Activated T-cell treated with anti-CD3 and anti-CD28 coated beads, Interleukin-2, amount 50 U/mL, for 72 hours (primary cell): ENCODE results near the gene TAS1R2. TPM values are rescaled to one million over a fixed set of nuclear protein-coding genes. Genes with fewer than 3 reads are reported as not detected.

Source experiments
- ATAC-seq, 2 donors: fragments of 150-1000 bp; cut with Tn5 transposase; replicated peaks in 1 of 2; 2 replicates each; pipeline ENCODE4 v1.10.0; 2021; ENCODE audit warnings: moderate library complexity in 2 of 2, mild to moderate bottlenecking in 1 of 2
- DNase-seq, 2 donors: peaks; one replicate each; pipeline ENCODE4 v3.0.0; 2021 to 2022; ENCODE audit warnings: mixed read lengths in 1 of 2
- H3K27ac Mint-ChIP-seq: one replicate; pipeline ENCODE4 v1.8.0; 2022; ENCODE audit warnings: mild to moderate bottlenecking, moderate library complexity, mixed read lengths
- H3K27me3 Mint-ChIP-seq: one replicate; pipeline ENCODE4 v1.8.0; 2022; ENCODE audit warnings: low read depth, mixed read lengths
- H3K36me3 Mint-ChIP-seq, 2 donors: one replicate each; pipeline ENCODE4 v1.8.0; 2022; ENCODE audit warnings: mixed read lengths in 2 of 2, mild to moderate bottlenecking in 1 of 2; ENCODE audit not compliant: insufficient read depth in 2 of 2
- H3K4me1 Mint-ChIP-seq: one replicate; pipeline ENCODE4 v1.8.0; 2022; ENCODE audit warnings: low read depth, mixed read lengths
- H3K4me3 Mint-ChIP-seq, 2 donors: one replicate each; pipeline ENCODE4 v1.8.0; 2022; ENCODE audit warnings: mild to moderate bottlenecking in 2 of 2, mixed read lengths in 2 of 2, moderate library complexity in 2 of 2
- H3K9me3 Mint-ChIP-seq, 2 donors: one replicate each; pipeline ENCODE4 v1.8.0; 2022; ENCODE audit warnings: mixed read lengths in 2 of 2
- total RNA-seq, 2 donors: library from RNA; stranded (reverse); gene quantifications; one replicate each; pipeline ENCODE4 v1.2.3, GENCODE V29; 2022

The TAS1R2 gene
- total RNA-seq, result not detected

DNA sequence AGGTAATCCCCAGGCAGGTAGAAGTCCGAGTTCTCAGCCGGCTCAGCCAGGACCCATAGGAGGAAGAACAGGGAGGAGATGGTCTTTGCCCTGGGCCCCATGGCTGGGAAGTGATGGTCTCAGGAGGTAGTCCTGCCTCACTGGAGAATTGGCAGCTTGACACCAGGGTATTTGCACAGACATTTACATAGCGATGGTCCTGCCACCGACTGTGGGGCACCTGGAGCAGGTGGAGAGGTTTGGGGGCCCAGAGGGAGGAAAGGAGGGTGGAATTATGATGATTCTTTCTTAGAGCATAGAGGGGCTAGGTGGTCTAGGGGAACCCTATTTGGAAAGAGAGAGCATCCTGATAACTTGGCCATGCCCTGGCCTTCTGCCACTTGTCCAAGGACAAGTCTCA, at the start of gene TAS1R2:
TSS of gene TAS1R2 (minus strand) at position 101 of the 400 bp plus-strand sequence. CDS start at position 101, 0 bp downstream.
- Mint-ChIP-seq H3K36me3 (no peaks in the 10 kb centered on the region), H3K27ac (no peak within 1 kb of the TSS), H3K4me1 (no peaks in the 10 kb centered on the region), H3K4me3 (no peak within 1 kb of the TSS), H3K27me3 (peaks cover 10% of the 10 kb centered on the region), H3K9me3 (no peaks in the 10 kb centered on the region)
- DNase-seq (no peak), ATAC-seq (no peak)

DNA sequence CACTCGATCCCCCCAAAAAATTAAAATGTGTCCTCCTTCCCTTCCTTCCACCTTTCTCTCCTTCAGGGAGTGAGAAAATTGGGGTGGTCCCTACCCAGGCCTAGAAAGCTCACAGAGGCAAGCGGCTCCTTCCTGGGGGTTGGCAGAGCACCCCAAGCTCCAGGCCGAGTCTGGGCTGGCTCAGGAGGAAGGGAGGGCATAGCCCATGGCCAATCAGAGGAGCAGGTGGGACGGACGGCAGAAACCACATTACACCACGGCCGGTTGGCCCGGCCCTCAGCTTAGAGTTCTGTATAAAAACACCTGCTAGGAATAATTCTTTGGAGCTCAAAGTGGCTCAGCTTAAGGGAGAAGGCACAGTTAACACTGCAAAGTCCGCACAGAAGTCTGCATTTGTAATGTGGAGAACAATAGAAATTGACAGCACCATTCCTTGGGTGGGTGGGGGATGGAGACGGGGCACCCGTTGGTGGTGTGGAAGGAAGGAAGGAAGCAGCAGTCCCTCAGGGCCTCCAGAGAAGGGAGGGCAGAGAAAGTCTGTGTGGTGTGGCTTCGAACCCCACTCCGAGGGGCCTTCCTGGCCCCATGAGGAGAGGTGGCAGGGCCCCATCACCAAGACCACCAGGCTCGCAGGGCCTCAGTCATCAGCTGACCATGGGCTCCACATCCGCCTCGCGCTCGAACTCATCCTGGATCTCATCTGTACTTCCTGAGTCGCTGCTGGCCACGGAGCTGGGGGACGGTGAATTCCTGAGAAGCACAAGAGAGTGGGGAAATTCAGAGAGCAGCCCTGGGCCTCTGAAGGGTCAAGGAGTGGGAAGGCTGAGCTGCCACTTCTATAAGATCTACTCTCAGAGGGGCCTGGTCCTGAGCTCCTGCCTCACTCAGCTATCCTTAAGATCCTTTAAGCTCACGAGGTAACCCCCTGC, 48.7 kb upstream of the TAS1R2 start:
- Mint-ChIP-seq H3K4me1 (peaks cover 48% of the 10 kb centered on the region), H3K9me3 (peaks cover 0 to 3% of the 10 kb centered on the region in 2 donors), H3K27ac (no peak overlapping the region), H3K27me3 (no peaks in the 10 kb centered on the region), H3K36me3 (peaks cover 24 to 46% of the 10 kb centered on the region in 2 donors), H3K4me3 (no peak overlapping the region)
- ATAC-seq (no peak), DNase-seq (no peak)

GRCh38 chr1:18907021-18907916, 47.8 kb upstream of the TAS1R2 start:
- Mint-ChIP-seq H3K4me1 (peaks cover 49% of the 10 kb centered on the region), H3K9me3 (peaks cover 0 to 3% of the 10 kb centered on the region in 2 donors), H3K4me3 (no peak overlapping the region), H3K27ac (peak overlapping the region; percentile 70), H3K36me3 (peaks cover 24 to 39% of the 10 kb centered on the region in 2 donors), H3K27me3 (no peaks in the 10 kb centered on the region)
- no peak for ATAC-seq
- peak; percentile 43 to 68 for DNase-seq

DNA sequence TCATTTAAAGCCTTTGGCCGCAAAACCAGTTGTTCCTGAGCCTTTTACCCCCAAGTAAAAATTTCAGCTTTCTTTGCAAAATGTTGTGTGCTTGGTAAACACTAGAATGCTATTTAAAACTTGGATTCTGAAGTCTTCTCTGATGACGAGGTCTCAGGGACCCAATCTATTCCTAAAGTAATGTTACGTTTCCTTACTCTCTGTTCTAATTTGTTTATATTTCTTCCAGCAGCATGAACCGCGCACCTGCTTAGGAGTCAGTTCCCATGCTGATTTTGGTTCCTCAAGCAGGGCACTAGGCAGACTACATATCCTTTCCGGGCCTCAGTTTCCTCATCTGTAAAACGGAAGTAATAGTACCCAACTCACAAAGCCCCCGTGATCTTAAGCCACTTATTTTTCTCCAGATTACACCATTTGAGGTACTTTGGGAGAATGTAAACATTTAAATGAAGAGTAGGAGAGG, 43.9 kb upstream of the TAS1R2 start:
- H3K4me1 Mint-ChIP-seq, result peaks cover 54% of the 10 kb centered on the region
- peak overlapping the region; percentile 90 to 92 for H3K4me3 Mint-ChIP-seq
- H3K36me3 Mint-ChIP-seq, result peaks cover 2 to 10% of the 10 kb centered on the region in 2 donors
- ATAC-seq, result no peak
- H3K27ac Mint-ChIP-seq, result peak overlapping the region; percentile 87
- H3K27me3 Mint-ChIP-seq, result no peaks in the 10 kb centered on the region
- no peaks in the 10 kb centered on the region for H3K9me3 Mint-ChIP-seq
- no peak for DNase-seq

DNA sequence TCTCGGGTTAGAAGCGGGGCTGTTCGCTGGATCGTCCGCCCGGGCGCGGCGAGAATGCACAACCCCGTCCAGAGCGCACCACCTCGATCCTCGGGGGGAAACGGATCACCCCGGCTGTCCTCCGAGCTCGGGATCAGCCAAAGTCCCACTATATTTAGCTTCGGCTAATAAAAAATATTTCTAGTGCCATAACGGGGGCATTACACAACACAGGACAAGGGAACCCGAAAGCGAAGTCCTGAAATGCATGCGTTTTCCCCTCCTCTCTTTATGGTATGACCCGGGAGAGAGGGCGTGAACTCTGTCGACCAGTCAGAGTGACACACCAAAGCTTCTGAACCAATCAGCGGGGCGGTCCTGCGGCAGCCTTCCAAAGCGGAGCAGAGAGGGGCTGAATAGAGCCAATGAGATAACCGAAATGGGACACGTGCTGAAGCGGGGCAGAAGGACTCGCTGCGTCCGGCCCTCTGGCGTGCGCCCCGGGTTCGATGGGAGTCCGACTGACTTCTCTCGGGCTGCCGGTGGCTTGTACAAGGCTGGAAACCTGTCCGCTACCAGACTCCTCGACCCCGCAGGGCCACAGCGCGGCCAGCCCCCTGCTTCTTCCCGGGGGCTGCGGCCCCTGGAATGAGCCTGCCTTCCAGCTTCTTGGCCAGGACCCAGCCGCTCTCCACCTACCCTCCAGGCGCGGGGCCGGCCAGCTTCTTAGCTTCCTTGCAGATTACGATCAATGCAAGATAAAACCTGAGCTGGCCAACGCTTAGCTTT, 43.2 kb upstream of the TAS1R2 start, which contains the start of gene ALDH4A1:
TSS of gene ALDH4A1 (minus strand) at position 33 of the 768 bp plus-strand sequence. CDS start at position 1, 32 bp downstream.
- DNase-seq (peak; percentile 91 to 96), ATAC-seq (peak; percentile 98)
- H3K36me3 Mint-ChIP-seq, result peaks cover 2 to 4% of the 10 kb centered on the region in 2 donors
- no peaks in the 10 kb centered on the region for H3K9me3 Mint-ChIP-seq
- H3K27me3 Mint-ChIP-seq, result no peaks in the 10 kb centered on the region
- peak within 1 kb of the TSS; percentile 90 to 92 for H3K4me3 Mint-ChIP-seq
- peak within 1 kb of the TSS; percentile 98 for H3K27ac Mint-ChIP-seq
- H3K4me1 Mint-ChIP-seq, result peaks cover 49% of the 10 kb centered on the region

GRCh38 chr1:18901952-18902522, 42.6 kb upstream of the TAS1R2 start:
- ATAC-seq, result no peak
- no peak for DNase-seq
- Mint-ChIP-seq H3K9me3 (no peaks in the 10 kb centered on the region), H3K27me3 (no peaks in the 10 kb centered on the region), H3K36me3 (no peaks in the 10 kb centered on the region), H3K4me3 (peak overlapping the region; percentile 90 to 92), H3K4me1 (peaks cover 42% of the 10 kb centered on the region), H3K27ac (peak overlapping the region; percentile 20)

DNA sequence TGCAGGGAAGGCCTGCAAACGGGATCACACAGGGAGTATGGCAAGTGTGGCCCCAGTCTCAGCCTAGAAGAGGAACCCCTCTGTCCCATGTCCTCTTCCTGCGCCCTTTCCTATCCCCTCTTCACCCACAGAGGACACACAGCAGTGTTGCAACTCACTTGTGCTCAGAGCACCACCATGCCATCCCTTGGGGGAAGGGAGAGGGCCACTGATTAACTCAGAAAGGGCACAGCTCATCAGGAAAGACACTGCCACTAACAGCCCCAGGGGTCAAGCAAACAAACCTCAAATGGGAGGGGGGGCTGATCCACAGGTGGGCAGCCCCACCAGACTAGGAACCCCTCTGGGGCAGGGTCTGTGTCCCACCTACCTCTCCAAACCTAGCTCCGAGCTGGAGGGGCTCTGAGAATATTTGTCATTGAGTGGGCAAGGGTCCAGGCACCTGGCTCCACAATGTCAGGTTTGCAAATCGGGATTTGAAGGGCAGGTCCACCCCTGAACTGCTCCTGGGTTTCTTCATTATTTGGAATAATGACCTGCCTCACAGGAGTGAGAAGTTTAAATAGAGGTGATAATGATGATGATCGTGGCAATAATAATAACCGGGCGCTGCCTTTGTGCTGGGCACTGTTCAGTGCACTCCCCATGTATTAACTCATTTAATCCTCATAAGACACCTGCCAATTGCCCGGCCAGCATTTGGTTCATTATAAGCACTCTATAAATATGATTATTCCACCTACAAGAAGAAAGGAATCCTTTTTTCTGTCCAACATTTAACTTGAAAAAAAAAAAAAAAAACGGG, 41.9 kb upstream of the TAS1R2 start:
- peaks cover 40% of the 10 kb centered on the region for H3K4me1 Mint-ChIP-seq
- no peaks in the 10 kb centered on the region for H3K27me3 Mint-ChIP-seq
- peak overlapping the region; percentile 20 for H3K27ac Mint-ChIP-seq
- H3K9me3 Mint-ChIP-seq, result no peaks in the 10 kb centered on the region
- H3K36me3 Mint-ChIP-seq, result no peaks in the 10 kb centered on the region
- ATAC-seq (no peak), DNase-seq (no peak)
- H3K4me3 Mint-ChIP-seq, result peak overlapping the region; percentile 90 to 92

DNA sequence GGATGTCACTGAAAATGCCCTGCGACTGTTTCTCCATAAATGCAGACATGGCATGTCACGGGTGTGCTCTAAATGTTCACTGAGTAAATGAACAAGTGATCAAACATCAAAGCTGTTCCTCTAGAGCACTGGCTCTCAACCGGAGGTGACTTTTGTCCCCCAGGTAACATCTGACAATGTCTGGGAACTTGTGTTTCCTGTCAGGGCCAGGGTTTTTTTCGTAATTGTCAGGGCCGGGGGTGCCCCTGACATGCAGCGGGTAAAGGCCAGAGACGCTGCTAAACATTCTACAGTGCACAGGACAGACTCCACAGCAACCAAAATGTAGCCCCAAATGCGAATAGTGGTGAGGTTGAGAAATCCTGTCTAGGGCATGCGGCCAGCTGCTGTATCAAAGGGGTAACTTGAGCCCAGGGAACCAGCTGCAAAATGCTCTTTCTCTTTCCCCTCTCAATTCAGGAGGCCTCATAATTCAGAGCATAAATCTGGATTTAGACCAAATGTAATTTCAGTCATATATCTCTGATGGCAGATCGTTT, 40.9 kb upstream of the TAS1R2 start:
- Mint-ChIP-seq H3K27ac (peak overlapping the region; percentile 33), H3K4me3 (peak overlapping the region; percentile 55 to 66), H3K9me3 (no peaks in the 10 kb centered on the region), H3K4me1 (peaks cover 40% of the 10 kb centered on the region), H3K27me3 (no peaks in the 10 kb centered on the region), H3K36me3 (no peaks in the 10 kb centered on the region)
- DNase-seq, result peak; percentile 23 to 28
- ATAC-seq, result no peak

DNA sequence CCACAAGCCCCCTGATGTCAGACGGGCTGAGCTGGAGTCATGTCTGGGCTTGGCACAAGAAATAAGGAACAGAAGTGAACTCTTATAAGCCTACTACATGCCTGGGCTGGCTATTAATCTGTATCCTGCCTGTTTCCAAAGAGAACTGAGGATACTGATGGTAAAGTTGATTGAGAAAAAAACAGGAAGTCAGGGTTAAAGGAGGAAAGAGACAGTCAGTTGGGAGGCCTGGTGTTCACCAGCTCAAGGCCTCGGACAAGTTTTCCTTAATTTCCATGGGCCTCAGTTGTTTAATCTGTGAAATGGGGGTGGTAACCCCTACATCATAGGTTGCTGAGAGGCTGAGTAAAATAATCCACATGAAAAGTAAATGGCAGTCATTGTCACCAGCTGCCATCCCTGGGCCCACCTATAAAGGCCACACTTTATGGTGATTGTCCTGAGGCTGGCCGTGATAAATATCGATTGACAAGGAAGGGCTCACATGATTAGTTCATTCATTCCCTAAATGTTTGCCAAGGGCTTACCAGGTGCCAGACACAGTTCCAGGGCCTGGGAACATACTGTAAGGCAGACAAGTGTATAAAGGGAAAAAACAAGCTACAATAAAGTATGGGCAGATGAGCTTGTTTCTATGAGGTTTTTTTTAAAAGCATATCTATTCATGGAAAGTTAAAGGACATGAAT, 40.0 kb upstream of the TAS1R2 start:
- Mint-ChIP-seq H3K4me1 (peaks cover 40% of the 10 kb centered on the region), H3K4me3 (no peak overlapping the region), H3K27ac (no peak overlapping the region), H3K9me3 (no peaks in the 10 kb centered on the region), H3K27me3 (no peaks in the 10 kb centered on the region), H3K36me3 (no peaks in the 10 kb centered on the region)
- DNase-seq (no peak), ATAC-seq (no peak)

DNA sequence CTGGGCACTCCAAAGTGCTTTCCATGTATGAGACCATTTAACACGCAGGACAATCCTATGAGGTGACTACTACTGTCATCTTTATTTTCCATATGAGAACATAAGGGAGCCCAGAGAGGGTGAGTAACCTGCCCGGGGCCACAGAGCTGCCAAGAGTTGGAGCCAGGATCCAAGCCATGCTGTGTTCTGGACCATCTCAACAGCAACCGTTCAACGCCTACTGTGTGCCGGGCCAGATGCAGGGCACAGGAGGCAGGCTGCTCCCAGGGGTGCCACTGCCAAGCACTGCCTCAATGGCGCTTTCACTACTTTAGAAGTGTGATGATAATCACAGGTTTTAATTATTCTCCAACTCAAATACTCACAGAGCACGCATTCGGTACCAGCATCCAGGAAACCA, 39.1 kb upstream of the TAS1R2 start:
- no peaks in the 10 kb centered on the region for H3K36me3 Mint-ChIP-seq
- H3K27ac Mint-ChIP-seq, result peak overlapping the region; percentile 11
- DNase-seq (no peak), ATAC-seq (no peak)
- peaks cover 34% of the 10 kb centered on the region for H3K4me1 Mint-ChIP-seq
- no peaks in the 10 kb centered on the region for H3K27me3 Mint-ChIP-seq
- no peaks in the 10 kb centered on the region for H3K9me3 Mint-ChIP-seq
- H3K4me3 Mint-ChIP-seq, result no peak overlapping the region

GRCh38 chr1:18895317-18895716, 35.9 kb upstream of the TAS1R2 start:
- Mint-ChIP-seq H3K27me3 (no peaks in the 10 kb centered on the region), H3K9me3 (no peaks in the 10 kb centered on the region), H3K4me1 (peaks cover 9% of the 10 kb centered on the region), H3K27ac (no peak overlapping the region), H3K4me3 (no peak overlapping the region), H3K36me3 (no peaks in the 10 kb centered on the region)
- ATAC-seq (no peak), DNase-seq (no peak)
